CD4-positive, alpha-beta T cell treated with Interleukin-4 for 1 hour (primary cell): Measurements from ENCODE around the gene HIBCH.
"Not testable (repeated sequence)": the region's sequence is repeated elsewhere in the genome, so short reads cannot be mapped to it uniquely, and the experiment has no call there.

Experiments
- DNase-seq, 2 donors: peaks; one replicate each; pipeline ENCODE4 v3.0.0-alpha.2; 2020 to 2022

HIBCH gene, protein sequence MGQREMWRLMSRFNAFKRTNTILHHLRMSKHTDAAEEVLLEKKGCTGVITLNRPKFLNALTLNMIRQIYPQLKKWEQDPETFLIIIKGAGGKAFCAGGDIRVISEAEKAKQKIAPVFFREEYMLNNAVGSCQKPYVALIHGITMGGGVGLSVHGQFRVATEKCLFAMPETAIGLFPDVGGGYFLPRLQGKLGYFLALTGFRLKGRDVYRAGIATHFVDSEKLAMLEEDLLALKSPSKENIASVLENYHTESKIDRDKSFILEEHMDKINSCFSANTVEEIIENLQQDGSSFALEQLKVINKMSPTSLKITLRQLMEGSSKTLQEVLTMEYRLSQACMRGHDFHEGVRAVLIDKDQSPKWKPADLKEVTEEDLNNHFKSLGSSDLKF

DNA sequence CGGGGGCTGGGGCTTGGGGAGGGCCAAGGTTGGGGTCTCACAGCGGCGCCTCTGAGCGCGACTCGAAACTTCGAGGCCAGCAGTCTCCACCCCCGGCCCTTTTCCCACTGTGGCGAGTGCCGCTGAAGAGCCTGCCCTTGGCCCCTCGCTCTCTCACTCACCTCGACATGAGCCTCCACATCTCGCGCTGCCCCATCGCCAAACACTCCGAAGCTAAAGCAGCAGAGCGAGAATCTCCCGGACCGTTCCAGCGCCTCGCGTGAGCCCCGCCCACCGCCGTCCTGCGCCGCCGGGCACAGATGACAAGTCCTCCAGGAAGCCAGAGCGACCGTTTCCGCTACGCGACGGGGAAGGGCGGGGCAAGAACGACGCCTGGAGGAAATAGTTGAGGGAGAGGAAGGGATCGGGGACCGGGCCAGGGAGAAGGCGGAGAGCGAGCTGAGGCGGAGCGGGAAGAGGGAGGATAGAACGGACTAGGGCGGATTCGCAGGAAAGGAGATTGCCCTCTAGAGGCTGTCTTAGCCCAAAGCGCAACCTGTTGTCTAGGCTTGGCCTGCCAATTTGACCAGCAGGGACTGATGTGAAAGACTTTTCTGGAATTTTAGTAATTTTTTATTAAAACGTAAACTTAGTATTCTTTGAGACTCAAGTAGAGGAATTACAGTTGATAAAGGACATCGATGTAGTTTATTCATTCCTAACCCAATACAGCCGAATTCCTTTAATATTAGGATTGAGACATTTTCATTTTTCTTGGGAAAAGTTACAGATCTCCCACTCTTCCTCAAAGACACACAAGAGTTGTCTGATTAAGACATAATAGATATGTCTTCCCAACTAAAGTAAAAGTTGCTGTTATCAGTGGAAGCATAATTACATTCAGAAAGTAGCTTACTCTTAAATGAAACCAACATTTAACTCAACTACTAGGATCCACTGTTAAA lies at the start of gene HIBCH:
TSS of gene HIBCH (minus strand) at position 272 of the 944 bp plus-strand sequence. CDS start at position 196, 76 bp downstream.
- peak; percentile 82 to 83 for DNase-seq

DNA sequence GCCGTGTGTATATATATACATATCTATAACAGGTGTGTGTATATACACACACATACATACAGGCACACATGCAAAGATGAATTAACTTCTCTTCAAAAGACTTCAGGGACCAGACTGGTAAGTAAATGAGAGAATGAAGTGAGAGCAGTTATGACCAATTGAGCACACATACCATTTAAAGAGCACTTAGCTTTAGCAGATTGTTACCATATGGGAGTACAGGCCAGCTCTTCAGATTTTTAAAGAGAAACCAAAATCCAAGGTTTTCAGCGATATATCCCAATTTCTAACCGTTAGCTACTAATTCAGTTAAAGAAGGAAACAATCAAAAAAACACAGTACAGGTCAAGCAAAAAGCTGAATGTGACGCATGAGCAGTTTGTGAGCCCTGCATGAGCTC lies 47.5 kb upstream of the HIBCH start:
- no peak for DNase-seq

DNA sequence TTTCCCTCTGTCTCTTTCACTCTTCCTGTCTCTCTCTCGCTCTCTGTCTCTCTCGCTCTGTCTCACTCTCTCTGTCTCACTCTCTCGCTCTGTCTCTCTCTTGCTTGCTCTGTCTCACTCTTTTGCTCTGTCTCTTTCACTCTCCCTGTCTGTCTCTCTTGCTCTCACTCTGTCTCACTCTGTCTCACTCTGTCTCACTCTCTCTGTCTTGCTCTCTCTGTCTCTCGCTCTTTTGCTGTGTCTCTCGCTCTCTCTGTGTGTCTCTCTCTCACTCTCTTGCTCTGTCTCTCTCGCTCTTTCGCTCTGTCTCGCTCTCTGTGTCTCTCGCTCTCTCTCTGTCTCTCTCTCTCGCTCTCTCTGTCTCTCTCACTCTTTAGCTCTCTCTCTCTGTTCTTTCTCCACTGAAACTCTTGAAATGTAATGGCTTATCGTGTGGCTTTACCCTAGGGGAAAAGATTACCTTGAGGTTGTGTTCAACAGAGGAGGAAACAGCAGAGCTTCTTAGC lies 46.7 kb upstream of the HIBCH start:
- no peak for DNase-seq

DNA sequence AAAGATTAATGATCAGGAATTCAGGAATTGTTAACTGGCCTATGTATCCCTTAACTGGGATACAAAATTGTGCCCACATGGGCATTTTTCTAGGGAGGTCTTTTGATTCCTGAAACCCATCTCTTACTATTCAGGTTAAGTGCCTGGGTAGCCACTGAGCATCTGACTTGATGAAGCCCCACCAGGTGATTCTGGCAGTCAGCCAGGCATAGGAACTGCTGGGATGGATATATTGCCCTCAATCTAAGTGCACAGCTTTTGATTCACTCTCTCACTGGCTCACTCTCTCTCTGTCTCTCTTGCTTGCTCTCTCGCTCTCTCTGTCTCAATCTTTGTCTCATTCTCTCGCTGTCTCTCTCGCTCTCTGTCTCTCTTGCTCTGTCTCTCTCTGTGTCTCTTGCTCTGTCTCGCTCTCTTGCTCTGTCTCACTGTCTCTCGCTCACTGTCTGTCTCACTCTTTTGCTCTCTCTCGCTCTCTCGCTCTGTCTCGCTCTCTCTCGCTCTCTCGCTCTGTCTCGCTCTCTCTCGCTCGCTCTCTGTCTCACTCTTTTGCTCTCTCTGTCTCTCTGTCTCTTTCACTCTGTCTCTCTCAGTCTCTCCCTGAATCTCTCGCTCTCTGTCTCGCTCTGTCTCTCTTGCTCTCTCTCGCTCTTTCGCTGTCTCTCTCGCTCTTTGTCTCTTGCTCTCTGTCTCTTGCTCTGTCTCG lies 46.0 kb upstream of the HIBCH start:
- no peak for DNase-seq

DNA sequence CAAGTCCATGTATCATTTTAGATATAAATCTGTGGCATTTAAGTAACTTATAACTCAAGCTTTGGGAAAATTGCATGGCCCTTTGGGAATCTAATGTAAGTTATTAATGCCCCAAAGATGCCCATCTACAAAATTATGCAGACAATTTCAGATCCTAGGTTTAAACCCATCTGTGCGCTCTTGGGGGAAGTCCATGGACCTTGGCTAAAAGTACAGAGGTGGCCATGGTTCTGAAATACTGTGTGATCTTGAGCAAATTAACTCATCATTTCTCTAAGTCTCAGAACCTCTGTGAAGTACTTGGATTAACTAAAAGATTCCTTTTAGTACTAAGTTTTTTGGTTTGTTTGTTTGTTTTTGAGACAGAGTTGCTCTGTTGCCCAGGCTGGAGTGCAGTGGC lies 43.3 kb upstream of the HIBCH start:
- DNase-seq: no peak

DNA sequence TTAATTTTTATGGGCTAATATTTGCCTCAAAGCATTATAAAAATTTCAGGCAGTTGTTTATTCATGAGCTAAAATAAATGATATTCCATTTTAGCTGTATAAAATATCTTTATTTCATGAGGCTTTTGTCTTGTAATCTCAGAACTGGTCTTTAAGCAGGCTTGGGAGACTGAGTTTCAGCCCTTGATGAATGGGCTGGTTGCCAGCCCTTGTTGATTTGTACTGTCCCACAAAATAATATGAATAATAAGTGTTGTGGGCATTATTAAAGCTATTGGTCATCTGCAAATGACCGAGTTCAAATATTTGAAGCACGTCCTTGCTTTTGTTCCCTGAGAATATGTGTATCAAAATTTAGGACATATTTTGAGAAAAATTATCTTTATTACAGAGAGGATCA lies 41.9 kb upstream of the HIBCH start:
- DNase-seq: no peak

DNA sequence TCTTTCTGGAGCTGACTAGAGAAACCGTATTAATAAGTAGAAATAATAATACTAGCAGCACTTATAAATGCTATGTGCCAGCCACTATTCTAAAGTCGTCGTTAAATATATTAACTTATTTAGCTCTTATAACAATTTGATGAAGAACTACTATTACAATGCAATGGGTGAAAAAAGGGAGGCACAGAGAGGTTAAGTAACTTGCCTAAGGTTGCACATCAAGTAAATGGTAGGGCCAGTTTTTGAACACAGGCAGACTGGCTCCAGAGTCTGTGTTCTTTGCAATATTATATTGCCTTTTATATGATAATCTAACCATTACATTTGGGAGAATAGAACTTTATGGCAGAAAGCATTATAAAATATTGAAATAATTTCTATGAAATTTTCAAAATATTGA lies 41.3 kb upstream of the HIBCH start:
- no peak for DNase-seq

DNA sequence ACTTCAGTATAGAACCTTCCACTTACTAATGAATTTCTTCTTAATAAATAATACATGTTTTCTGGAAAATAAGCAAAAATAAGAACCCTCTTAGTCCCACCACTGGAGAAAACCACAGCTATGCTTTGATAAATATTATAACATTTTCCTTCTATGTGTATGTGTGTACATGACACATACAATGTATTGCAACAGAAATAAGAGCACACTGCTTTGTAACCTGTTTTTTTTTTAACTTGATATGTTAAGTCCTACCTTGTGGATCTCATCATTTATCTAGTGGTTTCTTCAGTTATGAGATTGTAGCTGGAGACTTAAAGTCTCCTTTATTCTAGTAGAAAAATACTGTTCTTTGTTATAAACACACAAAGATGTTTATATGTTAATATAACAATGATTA lies 40.9 kb upstream of the HIBCH start:
- DNase-seq: no peak

DNA sequence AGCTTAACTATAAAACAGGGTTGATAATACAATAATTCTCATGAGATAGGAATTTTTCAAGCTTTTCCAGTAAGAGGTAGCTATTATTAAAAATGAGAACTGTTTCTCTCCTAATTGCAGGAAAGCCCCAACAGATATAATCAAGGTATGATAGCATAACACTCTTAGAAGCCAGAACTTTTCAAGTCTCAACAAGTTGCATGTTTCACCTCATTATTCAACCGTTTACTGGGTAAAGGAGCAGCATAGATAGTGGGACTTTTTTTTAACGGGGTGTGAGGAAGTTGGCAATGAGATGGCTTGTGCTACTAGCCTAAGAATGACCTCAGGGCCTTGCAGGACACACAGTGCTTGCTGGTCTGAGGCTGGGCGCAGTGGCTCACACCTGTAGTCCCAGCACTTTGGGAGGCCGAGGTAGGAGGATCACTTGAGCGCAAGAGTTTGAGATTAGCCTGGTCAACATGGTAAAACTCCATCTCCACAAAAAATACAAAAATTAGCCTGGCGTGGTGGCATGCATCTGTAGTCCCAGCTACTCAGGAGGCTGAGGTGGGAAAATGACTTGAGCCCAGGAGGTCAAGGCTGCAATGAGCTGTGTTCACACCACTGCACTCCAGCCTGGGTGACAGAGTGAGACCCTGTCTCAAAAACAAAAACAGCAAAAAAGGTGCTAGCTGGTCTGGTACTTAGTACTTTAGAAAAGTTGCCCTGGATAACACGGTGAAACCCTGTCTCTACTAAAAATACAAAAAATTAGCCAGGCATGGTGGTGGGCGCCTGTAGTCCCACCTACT lies 39.2 kb upstream of the HIBCH start:
- not testable (repeated sequence) for DNase-seq

DNA sequence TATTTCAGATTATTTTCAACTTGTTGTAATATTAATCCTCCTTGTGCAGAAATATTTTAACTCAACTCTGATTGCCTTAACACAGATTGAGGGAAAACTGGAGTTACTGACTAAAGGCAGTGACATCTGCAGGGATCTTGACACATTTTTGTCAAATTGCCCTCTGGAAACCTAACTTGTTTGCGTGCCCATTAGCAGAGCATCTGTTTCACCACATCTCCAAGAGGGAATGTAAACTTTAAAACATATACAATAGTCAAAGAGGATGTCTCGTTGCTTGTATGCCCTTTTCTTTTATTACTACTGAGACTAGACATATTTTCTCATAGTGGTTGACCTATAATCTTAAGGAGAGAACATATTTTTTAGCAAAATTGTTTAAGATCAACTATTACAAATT lies 38.0 kb upstream of the HIBCH start:
- DNase-seq: no peak

DNA sequence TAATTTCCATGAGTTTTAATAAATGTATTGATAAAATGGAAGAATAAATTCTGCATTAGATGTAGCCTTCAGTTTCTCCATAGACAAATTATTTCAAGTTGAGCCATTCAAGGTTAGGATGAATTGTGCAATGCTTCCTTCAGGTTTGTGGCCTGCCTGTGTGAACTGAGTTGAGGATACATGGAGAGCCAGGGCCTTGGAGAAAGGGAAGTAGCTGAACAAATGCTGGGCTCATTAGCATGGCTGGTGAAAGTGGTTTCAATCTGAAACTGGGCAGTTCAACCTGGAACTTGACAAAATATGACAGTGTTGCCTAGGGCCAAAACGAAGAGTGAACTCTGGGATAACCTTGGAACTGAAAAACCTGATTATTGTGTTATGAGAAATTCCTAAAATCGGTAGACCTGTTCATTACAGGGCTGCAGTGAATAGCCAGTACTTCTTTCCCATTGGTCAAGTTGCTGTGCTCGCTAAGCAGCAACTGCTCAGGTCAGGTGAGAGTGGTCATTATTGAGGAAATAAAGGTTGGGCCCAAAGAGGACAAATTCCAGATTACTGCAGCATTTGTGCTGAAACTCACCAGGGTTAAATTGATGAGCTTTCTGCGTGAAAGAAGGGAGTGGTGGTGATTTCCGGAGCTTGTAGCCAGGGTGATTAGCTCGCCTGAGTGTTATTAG lies 36.5 kb upstream of the HIBCH start:
- DNase-seq: no peak

DNA sequence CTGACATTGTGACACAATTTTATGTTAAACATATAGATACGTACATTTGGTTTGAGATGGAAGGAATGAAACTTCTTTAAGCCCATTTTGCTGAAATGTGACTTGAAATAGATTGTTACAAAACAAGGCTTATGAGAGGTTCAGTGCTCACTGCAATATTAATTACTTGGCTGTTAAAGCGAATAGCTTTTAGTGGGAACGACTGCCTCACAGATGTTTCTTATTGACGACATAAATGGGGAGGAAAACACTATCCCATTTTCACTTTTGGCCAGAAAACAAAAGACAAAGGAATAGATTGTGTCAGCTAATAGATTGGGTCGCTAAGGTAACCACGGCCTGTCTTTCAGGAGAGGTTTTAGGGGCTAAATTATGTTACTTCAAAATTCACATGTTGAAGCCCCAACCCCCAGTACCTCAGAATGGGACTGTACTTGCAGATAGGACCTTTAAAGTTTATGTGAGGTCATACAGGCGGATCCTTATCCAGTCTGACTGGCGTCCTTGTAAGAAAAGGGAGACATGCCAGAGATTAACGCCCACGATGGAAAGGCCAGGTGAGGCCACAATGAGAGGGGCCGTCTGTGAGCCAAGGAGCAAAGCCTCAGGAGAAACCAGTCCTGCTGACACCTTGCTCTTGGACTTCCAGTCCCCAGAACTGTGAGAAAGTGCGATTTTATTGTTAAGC lies 34.5 kb upstream of the HIBCH start:
- DNase-seq: no peak

DNA sequence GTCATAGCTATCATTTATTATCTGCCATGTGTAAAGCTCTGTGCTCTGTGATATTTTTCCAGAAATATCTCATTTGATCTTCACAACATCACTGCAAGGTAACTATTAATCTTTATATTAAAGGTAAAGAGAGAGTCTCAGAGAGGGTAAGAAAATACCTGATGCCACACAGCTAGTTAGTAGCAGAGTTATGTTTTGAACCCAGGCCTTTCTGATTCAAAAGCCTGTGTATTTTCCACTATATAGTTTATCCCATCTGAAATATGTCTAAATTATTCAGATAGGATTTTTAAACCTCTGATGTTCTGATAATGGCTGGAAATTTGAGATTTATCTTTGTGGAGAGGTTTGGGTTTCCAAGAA lies 33.9 kb upstream of the HIBCH start:
- DNase-seq: no peak

DNA sequence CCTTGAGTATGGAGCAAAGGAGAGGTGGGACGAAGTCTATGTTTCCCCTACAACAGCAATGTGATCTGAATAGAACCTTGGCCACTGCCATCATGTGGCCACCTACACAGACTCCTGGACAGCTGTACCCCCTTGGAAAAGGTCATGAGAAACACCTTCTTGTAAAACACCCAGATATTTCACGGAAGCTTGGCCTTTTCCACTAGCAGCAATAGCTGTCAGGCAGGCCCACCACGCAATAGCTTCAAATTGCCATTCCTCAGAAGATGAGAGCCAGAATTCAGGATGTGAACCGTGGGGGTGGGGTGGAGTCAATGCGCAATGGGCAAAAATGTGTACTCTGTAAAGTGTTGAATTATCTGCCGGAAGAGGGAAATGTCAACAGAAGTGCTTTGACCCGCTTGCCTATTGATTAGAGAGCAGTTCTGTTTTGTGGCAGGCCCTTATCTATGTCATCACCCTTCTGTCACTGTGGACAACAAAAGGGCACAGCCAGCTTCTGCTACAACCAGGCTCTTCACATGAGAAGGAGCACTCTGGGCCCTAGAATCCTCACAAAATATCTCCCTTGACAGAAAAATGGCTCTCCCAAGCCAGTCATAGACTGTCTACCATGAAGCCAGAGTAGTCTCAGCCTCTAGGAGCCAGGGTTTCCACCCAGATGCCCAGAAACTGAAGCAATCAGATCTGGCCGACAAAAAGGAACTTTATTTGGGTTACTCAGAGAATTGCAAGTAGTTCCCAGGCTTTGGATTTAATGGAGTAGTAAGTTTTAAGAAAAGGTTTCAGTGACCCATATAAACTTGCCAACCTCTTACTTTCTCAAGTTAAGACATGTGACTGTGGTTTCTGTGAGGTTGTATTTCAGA lies 33.3 kb upstream of the HIBCH start:
- no peak for DNase-seq

DNA sequence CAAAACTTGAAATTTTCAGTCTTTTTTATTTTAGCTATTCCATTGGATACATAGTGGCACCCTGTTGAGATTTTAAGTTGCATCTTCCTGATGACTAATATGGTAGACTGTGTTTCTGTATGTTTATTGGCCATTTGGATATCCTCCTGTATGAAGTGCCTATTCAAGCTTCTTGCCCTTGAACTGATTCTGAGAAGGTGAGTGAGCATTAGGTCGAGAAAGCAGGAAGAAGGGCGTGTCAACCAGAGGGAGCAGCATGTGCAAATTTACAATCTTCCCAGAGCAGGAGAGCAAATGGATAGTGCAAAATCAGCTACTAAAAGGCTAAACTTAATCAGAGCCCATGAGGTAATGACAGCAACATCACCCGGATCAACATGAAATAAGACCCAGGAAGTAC lies 32.3 kb upstream of the HIBCH start:
- no peak for DNase-seq

DNA sequence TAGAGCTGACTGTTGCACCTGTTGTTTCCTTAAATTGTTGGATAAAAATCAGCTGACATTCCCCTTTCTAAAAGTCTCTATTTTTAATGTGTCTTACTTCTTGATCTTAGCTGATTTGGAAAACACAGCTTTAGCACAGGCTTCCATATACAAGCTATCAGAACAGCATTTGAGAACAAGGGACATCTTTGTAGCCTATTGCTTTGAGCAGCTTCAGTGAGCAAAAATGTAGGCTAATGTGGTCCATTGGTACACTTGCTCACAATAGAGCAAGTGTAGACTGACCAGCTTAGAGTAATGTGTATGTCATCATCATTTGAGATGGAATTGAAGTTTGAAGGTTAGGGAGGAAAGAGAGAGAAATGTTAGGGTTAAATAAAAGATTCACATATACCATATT lies 30.7 kb upstream of the HIBCH start:
- DNase-seq: no peak

DNA sequence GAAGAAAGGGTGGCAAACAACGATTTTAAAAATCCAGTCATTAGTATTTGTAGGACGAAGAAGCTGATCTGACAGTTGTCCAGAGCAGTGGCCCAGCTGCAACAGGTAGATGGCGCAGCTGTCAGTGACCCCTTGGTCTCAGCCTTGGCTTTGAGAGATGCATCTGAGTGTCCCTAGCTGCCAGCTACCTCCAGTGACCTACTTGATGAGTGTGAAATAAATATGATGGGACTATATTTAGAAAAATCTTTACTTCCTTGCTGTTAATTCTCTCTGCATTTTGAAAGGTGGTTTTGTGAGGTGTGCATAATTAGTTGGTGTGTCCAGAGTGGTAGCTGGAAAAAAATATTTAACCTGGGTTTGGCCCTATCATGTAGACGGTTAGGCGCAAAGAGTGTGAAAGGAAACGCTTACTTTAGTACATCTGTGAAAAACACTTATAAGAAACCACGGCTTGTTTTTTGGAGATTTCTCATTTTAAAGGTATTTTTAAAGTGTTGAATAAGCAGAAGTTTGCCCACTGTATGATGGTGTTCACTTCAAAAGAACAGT lies 24.7 kb upstream of the HIBCH start:
- DNase-seq: peak; percentile 20 to 28

DNA sequence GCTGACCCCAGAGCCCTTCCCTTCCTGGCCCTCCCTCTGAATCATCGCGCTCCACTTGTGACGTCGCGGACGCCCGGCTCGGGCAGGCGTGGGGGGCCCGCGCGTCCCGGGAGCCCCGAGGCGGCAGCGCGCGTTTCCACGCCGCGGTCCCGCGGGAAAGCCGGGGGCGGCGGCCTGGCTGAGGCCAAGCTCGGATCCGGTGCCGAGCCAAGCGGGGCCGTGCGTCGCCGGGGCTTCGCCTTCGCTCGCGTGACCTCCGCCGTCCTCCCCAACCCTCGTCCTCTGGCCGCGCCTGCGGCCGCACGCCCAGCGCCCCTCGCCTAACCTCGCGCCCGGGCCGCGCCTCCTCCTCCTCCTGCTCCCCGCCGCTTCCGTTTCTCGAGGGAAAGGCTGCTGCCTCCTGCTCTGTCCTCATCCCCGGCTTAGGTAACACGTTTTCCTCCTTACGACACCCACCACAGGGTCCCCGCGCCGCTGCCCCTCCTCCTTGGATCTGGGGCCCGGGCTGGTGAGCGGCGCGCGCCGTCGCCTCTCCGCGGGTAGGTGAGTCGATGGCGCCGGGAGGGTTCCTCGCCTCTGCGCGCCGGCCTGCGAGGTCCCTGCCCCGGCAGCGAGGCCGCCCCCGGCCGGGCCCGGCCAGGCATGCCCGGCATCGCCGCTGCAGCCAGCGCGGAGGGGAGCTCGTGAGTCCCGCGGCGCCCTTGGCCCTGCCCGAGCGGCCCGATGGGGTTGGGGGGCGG lies 24.1 kb upstream of the HIBCH start, which contains the start of gene INPP1:
TSS of gene INPP1 (plus strand) at position 54 of the 740 bp plus-strand sequence. CDS start 16,514 bp downstream, outside the sequence.
- peak; percentile 45 to 52 for DNase-seq

DNA sequence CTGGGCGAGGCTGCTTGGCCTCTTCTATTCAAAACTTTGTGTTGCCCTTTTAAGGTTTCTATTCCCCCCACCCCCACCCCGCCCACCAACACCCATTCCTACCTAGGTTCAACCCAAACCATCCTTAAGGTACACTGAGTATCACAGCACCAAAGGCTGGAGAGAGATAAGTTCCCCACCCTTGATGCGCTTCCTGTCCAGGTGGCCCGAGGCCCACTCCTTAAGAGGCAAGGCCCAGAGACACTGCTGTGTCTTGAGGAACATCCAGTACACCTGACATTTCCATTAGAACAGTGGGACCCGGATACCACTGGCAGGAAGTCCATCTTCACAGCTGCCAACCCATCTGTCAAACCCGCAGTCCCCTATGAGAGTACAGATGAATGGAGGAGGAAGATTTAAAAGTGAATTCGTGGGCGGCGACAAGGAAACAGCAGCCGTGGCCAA lies 23.5 kb upstream of the HIBCH start:
- DNase-seq: no peak
